ENCODE data around the gene ACTL7A.

ACTL7A gene

GRCh38 chr9:108852079-108852478 lies 10.0 kb upstream of the ACTL7A start:
- Histone ChIP-seq H3K4me2 (ENCODE audit: low read length) (no peak overlapping the region), H3K79me2 (ENCODE audit: control insufficient read depth, insufficient read depth, low read length, poor library complexity) (no peaks in the 10 kb centered on the region), H3K4me3 (ENCODE audit: low read depth, low read length) (no peak overlapping the region), H3K4ac (ENCODE audit: low read depth, low read length) (no peak overlapping the region), H4K12ac (ENCODE audit: low read depth, low read length) (no peak overlapping the region), H2BK5ac (ENCODE audit: low read depth, low read length, poor library complexity) (no peak overlapping the region), H4K91ac (ENCODE audit: low read depth, low read length) (no peak overlapping the region), H3K18ac (ENCODE audit: low read length) (no peak overlapping the region), H3K23ac (ENCODE audit: low read length) (no peak overlapping the region), H2AK5ac (ENCODE audit: low read length) (no peak overlapping the region), H2BK12ac (ENCODE audit: low read length) (no peak overlapping the region), H4K8ac (ENCODE audit: low read depth, low read length) (no peak overlapping the region), H3K36me3 (ENCODE audit: control insufficient read depth in 1 of 2, insufficient read depth in 2 of 2, low read length in 2 of 2) (no peaks in the 10 kb centered on the region), H3K27me3 (ENCODE audit: insufficient read depth, low read length) (no peaks in the 10 kb centered on the region), H3K79me1 (ENCODE audit: low read length) (no peaks in the 10 kb centered on the region), H3K9ac (ENCODE audit: low read length) (no peak overlapping the region), H2BK120ac (ENCODE audit: insufficient read depth, low read length, poor library complexity) (no peak overlapping the region), H3K27ac (ENCODE audit: low read depth, low read length) (no peak overlapping the region), H2AFZ (ENCODE audit: insufficient read depth, low read length, poor library complexity) (no peak overlapping the region), H3K14ac (ENCODE audit: low read length) (no peak overlapping the region), H3K9me3 (ENCODE audit: insufficient read depth, low read depth, low read length) (no peaks in the 10 kb centered on the region), H3K4me1 (ENCODE audit: control insufficient read depth in 1 of 2, insufficient read depth in 2 of 2, low read length in 2 of 2) (peaks cover 0 to 2% of the 10 kb centered on the region in 2 experiments)
- no CpG with 5 or more reads among the region's 1 CpG for WGBS (ENCODE audit: extremely low coverage, insufficient coverage, insufficient read length)
- DNase-seq: no peak

GRCh38 chr9:108854094-108854493 lies 8.0 kb upstream of the ACTL7A start:
- H4K91ac ChIP-seq (ENCODE audit: low read depth, low read length): no peak overlapping the region
- no peaks in the 10 kb centered on the region for H3K79me1 ChIP-seq (ENCODE audit: low read length)
- no peak overlapping the region for H3K4ac ChIP-seq (ENCODE audit: low read depth, low read length)
- no peak overlapping the region for H3K4me2 ChIP-seq (ENCODE audit: low read length)
- no peak overlapping the region for H4K8ac ChIP-seq (ENCODE audit: low read depth, low read length)
- H2AK5ac ChIP-seq (ENCODE audit: low read length): no peak overlapping the region
- H3K14ac ChIP-seq (ENCODE audit: low read length): no peak overlapping the region
- no peak overlapping the region for H2BK12ac ChIP-seq (ENCODE audit: low read length)
- H3K18ac ChIP-seq (ENCODE audit: low read length): no peak overlapping the region
- H3K36me3 ChIP-seq (ENCODE audit: control insufficient read depth in 1 of 2, insufficient read depth in 2 of 2, low read length in 2 of 2): no peaks in the 10 kb centered on the region
- no CpG with 5 or more reads among the region's 3 CpGs for WGBS (ENCODE audit: extremely low coverage, insufficient coverage, insufficient read length)
- peak overlapping the region; percentile 34 for H3K4me3 ChIP-seq (ENCODE audit: low read depth, low read length)
- no peak overlapping the region for H2BK120ac ChIP-seq (ENCODE audit: insufficient read depth, low read length, poor library complexity)
- no peak overlapping the region for H2AFZ ChIP-seq (ENCODE audit: insufficient read depth, low read length, poor library complexity)
- H3K27ac ChIP-seq (ENCODE audit: low read depth, low read length): no peak overlapping the region
- H3K9ac ChIP-seq (ENCODE audit: low read length): no peak overlapping the region
- DNase-seq: no peak
- peaks cover 0 to 2% of the 10 kb centered on the region in 2 experiments for H3K4me1 ChIP-seq (ENCODE audit: control insufficient read depth in 1 of 2, insufficient read depth in 2 of 2, low read length in 2 of 2)
- H3K23ac ChIP-seq (ENCODE audit: low read length): peak overlapping the region; percentile 58
- H3K27me3 ChIP-seq (ENCODE audit: insufficient read depth, low read length): no peaks in the 10 kb centered on the region
- no peaks in the 10 kb centered on the region for H3K79me2 ChIP-seq (ENCODE audit: control insufficient read depth, insufficient read depth, low read length, poor library complexity)
- H2BK5ac ChIP-seq (ENCODE audit: low read depth, low read length, poor library complexity): no peak overlapping the region
- H3K9me3 ChIP-seq (ENCODE audit: insufficient read depth, low read depth, low read length): no peaks in the 10 kb centered on the region
- H4K12ac ChIP-seq (ENCODE audit: low read depth, low read length): no peak overlapping the region

GRCh38 chr9:108854641-108855528 lies 7.2 kb upstream of the ACTL7A start:
- Histone ChIP-seq H3K79me2 (ENCODE audit: control insufficient read depth, insufficient read depth, low read length, poor library complexity) (no peaks in the 10 kb centered on the region), H3K14ac (ENCODE audit: low read length) (no peak overlapping the region), H2BK120ac (ENCODE audit: insufficient read depth, low read length, poor library complexity) (no peak overlapping the region), H3K27ac (ENCODE audit: low read depth, low read length) (no peak overlapping the region), H3K36me3 (ENCODE audit: control insufficient read depth in 1 of 2, insufficient read depth in 2 of 2, low read length in 2 of 2) (no peaks in the 10 kb centered on the region), H3K4ac (ENCODE audit: low read depth, low read length) (no peak overlapping the region), H3K4me2 (ENCODE audit: low read length) (no peak overlapping the region), H4K91ac (ENCODE audit: low read depth, low read length) (no peak overlapping the region), H3K4me1 (ENCODE audit: control insufficient read depth in 1 of 2, insufficient read depth in 2 of 2, low read length in 2 of 2) (peaks cover 0 to 2% of the 10 kb centered on the region in 2 experiments), H3K79me1 (ENCODE audit: low read length) (no peaks in the 10 kb centered on the region), H4K8ac (ENCODE audit: low read depth, low read length) (no peak overlapping the region), H3K4me3 (ENCODE audit: low read depth, low read length) (no peak overlapping the region), H2BK12ac (ENCODE audit: low read length) (no peak overlapping the region), H3K9me3 (ENCODE audit: insufficient read depth, low read depth, low read length) (no peaks in the 10 kb centered on the region), H2AFZ (ENCODE audit: insufficient read depth, low read length, poor library complexity) (no peak overlapping the region), H3K27me3 (ENCODE audit: insufficient read depth, low read length) (no peaks in the 10 kb centered on the region), H2AK5ac (ENCODE audit: low read length) (no peak overlapping the region), H4K12ac (ENCODE audit: low read depth, low read length) (no peak overlapping the region), H3K18ac (ENCODE audit: low read length) (no peak overlapping the region), H3K9ac (ENCODE audit: low read length) (no peak overlapping the region), H3K23ac (ENCODE audit: low read length) (no peak overlapping the region), H2BK5ac (ENCODE audit: low read depth, low read length, poor library complexity) (no peak overlapping the region)
- no CpG with 5 or more reads among the region's 59 CpGs for WGBS (ENCODE audit: extremely low coverage, insufficient coverage, insufficient read length)
- DNase-seq: no peak

- Histone ChIP-seq H3K23ac (ENCODE audit: low read length) (no peak overlapping the region), H3K9ac (ENCODE audit: low read length) (no peak overlapping the region), H4K8ac (ENCODE audit: low read depth, low read length) (no peak overlapping the region), H2AFZ (ENCODE audit: insufficient read depth, low read length, poor library complexity) (no peak overlapping the region), H3K18ac (ENCODE audit: low read length) (no peak overlapping the region), H3K36me3 (ENCODE audit: control insufficient read depth in 1 of 2, insufficient read depth in 2 of 2, low read length in 2 of 2) (no peaks in the 10 kb centered on the region), H3K4me2 (ENCODE audit: low read length) (no peak overlapping the region), H2BK12ac (ENCODE audit: low read length) (no peak overlapping the region), H3K4me1 (ENCODE audit: control insufficient read depth in 1 of 2, insufficient read depth in 2 of 2, low read length in 2 of 2) (peaks cover 0 to 2% of the 10 kb centered on the region in 2 experiments), H3K14ac (ENCODE audit: low read length) (no peak overlapping the region), H3K9me3 (ENCODE audit: insufficient read depth, low read depth, low read length) (no peaks in the 10 kb centered on the region), H3K79me1 (ENCODE audit: low read length) (no peaks in the 10 kb centered on the region), H3K27ac (ENCODE audit: low read depth, low read length) (no peak overlapping the region), H3K4me3 (ENCODE audit: low read depth, low read length) (no peak overlapping the region), H2BK5ac (ENCODE audit: low read depth, low read length, poor library complexity) (no peak overlapping the region), H4K91ac (ENCODE audit: low read depth, low read length) (no peak overlapping the region), H3K79me2 (ENCODE audit: control insufficient read depth, insufficient read depth, low read length, poor library complexity) (no peaks in the 10 kb centered on the region), H3K4ac (ENCODE audit: low read depth, low read length) (no peak overlapping the region), H2AK5ac (ENCODE audit: low read length) (no peak overlapping the region), H2BK120ac (ENCODE audit: insufficient read depth, low read length, poor library complexity) (no peak overlapping the region), H3K27me3 (ENCODE audit: insufficient read depth, low read length) (no peaks in the 10 kb centered on the region), H4K12ac (ENCODE audit: low read depth, low read length) (no peak overlapping the region)
- no peak for DNase-seq
- WGBS (ENCODE audit: extremely low coverage, insufficient coverage, insufficient read length): no CpG with 5 or more reads among the region's 25 CpGs
These were observed 6.6 kb upstream of the ACTL7A start for GRCh38 chr9:108855529-108855886.

Data from trophoblast cell (in vitro differentiated cells and primary cell).